Measurements from ENCODE around the gene APOH.

The APOH gene

DNA sequence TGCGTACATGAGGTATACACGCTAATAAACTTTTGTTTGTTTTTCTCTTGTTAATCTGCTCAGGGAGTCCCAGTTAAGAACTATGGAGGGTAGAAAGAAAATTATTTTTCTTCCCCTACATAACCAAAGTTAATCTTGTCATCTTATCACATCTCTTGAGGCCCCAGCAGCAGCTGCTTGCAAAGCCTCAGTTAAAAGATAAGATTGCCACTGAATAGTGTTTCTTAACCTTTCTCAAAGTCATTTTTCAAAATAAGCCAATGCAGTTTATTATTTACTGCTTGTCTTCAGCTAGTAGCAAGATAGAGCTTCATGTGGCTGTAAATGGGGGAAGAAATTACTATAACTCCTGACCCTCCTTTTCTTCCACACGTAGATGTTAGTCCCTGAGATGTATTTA, 21.5 kb upstream of the APOH start:
- no peaks in the 10 kb centered on the region for H3K4me1 Mint-ChIP-seq
- no peak overlapping the region for H3K4me3 Mint-ChIP-seq
- TF ChIP-seq, protein P1, sequence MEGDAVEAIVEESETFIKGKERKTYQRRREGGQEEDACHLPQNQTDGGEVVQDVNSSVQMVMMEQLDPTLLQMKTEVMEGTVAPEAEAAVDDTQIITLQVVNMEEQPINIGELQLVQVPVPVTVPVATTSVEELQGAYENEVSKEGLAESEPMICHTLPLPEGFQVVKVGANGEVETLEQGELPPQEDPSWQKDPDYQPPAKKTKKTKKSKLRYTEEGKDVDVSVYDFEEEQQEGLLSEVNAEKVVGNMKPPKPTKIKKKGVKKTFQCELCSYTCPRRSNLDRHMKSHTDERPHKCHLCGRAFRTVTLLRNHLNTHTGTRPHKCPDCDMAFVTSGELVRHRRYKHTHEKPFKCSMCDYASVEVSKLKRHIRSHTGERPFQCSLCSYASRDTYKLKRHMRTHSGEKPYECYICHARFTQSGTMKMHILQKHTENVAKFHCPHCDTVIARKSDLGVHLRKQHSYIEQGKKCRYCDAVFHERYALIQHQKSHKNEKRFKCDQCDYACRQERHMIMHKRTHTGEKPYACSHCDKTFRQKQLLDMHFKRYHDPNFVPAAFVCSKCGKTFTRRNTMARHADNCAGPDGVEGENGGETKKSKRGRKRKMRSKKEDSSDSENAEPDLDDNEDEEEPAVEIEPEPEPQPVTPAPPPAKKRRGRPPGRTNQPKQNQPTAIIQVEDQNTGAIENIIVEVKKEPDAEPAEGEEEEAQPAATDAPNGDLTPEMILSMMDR (IDR thresholded peaks at IDR 0.05; ENCODE audit: unreplicated experiment in 3 of 3) = no peak
- H3K27me3 Mint-ChIP-seq (ENCODE audit: low read depth) = peaks cover 4% of the 10 kb centered on the region
- H3K27ac Mint-ChIP-seq = peak overlapping the region in 1 of 3 experiments; percentile 22
- no peaks in the 10 kb centered on the region for H3K36me3 Mint-ChIP-seq (ENCODE audit: low read depth)
- no peaks in the 10 kb centered on the region for H3K9me3 Mint-ChIP-seq

DNA sequence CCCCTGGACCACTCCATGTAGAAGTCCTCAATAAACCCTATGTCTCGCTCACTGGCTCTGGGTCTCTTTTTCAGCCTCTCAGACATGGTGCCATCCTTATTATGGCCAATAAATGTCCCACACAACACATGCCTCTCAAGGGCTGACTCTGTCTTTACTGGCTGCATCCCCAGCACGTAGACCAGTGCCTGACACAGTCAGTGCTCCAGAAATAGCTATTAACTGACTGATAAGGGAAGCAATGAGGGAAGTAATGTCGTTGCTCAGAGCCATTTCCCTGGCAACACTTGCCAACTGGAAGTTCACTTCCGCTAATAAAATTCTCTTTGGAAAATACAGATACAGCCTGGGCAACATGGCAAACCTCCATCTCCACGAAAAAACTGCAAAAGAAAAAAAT, 19.1 kb upstream of the APOH start:
- no peak overlapping the region for H3K4me3 Mint-ChIP-seq
- no peaks in the 10 kb centered on the region for H3K9me3 Mint-ChIP-seq
- no peak overlapping the region for H3K27ac Mint-ChIP-seq
- H3K4me1 Mint-ChIP-seq = no peaks in the 10 kb centered on the region
- peaks cover 4% of the 10 kb centered on the region for H3K27me3 Mint-ChIP-seq (ENCODE audit: low read depth)
- no peaks in the 10 kb centered on the region for H3K36me3 Mint-ChIP-seq (ENCODE audit: low read depth)
- TF ChIP-seq, protein P1 (IDR thresholded peaks at IDR 0.05; ENCODE audit: unreplicated experiment in 3 of 3) = no peak

DNA sequence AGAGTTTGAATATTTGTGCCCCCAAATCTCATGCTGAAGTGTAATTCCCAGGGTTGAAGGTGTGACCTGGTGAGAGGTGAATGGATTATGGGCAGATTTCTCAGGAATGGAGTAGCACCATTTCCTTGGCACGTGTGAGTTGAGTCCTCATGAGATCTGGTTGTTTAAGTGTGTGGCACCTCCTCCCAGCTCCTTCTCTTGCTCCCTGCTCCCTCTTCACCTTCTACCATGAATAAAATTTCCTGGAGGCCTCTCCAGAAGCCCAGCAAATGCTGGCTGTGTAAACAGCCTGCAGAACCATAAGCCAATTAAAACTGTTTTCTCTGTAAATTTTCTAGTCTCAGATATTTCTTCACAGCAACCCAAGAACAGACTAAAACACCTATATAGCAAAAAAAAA, 12.6 kb upstream of the APOH start:
- TF ChIP-seq, protein P1 (IDR thresholded peaks at IDR 0.05; ENCODE audit: unreplicated experiment in 3 of 3) = no peak
- Mint-ChIP-seq H3K4me3 (no peak overlapping the region), H3K36me3 (ENCODE audit: low read depth) (no peaks in the 10 kb centered on the region), H3K9me3 (no peaks in the 10 kb centered on the region), H3K27ac (no peak overlapping the region), H3K4me1 (no peaks in the 10 kb centered on the region), H3K27me3 (ENCODE audit: low read depth) (peaks cover 10% of the 10 kb centered on the region)

DNA sequence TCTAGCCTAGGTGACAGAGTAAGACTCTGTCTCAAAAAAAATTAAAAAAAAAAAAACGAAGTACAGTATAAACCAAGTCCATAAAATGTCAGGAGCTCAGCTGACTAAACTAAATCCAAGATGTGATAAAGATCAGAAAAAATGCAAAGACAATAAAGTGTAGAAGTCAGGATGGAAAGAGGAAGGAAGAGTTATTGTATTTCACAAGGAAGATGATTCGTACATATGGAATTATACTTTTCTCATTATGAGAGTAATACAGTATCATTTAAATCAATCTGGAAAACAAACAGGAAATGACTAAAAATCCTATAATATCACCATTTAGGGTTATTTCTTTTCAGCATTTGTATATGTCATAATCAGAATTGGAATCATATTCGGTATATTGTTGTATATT, 11.4 kb upstream of the APOH start:
- H3K4me3 Mint-ChIP-seq = no peak overlapping the region
- TF ChIP-seq, protein P1 (IDR thresholded peaks at IDR 0.05; ENCODE audit: unreplicated experiment in 3 of 3) = no peak
- H3K4me1 Mint-ChIP-seq = no peaks in the 10 kb centered on the region
- H3K36me3 Mint-ChIP-seq (ENCODE audit: low read depth) = no peaks in the 10 kb centered on the region
- H3K27ac Mint-ChIP-seq = no peak overlapping the region
- H3K9me3 Mint-ChIP-seq = no peaks in the 10 kb centered on the region
- peaks cover 10% of the 10 kb centered on the region for H3K27me3 Mint-ChIP-seq (ENCODE audit: low read depth)

DNA sequence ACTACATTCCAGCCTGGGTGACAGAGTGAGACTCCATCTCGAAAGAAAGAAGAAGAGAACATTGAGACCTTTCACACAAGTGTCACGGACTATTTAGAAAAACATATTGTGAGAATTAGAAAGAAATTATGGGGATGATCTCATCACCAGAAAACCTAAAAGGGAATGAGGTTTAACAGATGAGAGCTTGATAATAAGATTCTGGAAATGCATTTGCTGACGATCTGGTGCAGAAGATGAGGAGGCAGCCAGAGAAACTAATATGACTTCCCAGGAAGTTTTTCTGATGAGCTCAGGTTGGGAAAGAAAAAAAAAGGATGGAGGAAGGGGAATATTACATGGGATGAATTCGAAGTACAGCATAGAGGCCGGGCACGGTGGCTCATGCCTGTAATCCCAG, 10.8 kb upstream of the APOH start:
- TF ChIP-seq, protein P1 (IDR thresholded peaks at IDR 0.05; ENCODE audit: unreplicated experiment in 3 of 3) = no peak
- Mint-ChIP-seq H3K36me3 (ENCODE audit: low read depth) (no peaks in the 10 kb centered on the region), H3K4me3 (no peak overlapping the region), H3K9me3 (no peaks in the 10 kb centered on the region), H3K27ac (no peak overlapping the region), H3K4me1 (no peaks in the 10 kb centered on the region), H3K27me3 (ENCODE audit: low read depth) (peaks cover 10% of the 10 kb centered on the region)

DNA sequence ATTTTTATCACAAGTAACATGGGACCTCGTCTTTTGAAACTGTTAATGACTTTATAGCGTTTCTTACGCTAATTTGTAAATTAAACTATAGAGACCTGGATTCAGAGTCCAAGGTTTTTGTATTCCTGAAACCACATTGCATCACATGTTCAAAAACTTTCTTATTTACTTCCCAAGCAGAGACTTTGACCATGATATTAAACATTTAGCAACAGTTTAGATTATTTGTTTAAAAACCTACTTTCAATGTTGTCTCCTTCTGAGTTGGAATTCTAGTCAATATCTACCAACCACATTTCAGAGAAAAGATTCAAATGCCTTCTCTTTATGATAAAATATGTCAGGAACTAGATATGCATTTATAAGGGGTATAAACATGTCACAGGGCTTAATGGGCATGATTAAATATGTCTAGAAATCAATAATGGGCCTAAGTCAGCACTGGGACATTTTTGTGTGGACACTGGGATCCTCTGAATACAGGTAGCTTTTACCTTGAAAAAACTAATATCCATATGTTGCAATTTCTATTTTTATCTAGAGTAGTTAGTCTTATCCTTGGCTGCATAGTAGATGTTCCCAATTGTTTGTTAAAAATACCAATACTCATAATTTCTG, 6.3 kb upstream of the APOH start:
- no peak overlapping the region for H3K4me3 Mint-ChIP-seq
- TF ChIP-seq, protein P1 (IDR thresholded peaks at IDR 0.05; ENCODE audit: unreplicated experiment in 3 of 3) = no peak
- peaks cover 4% of the 10 kb centered on the region for H3K4me1 Mint-ChIP-seq
- H3K36me3 Mint-ChIP-seq (ENCODE audit: low read depth) = no peaks in the 10 kb centered on the region
- H3K9me3 Mint-ChIP-seq = no peaks in the 10 kb centered on the region
- H3K27me3 Mint-ChIP-seq (ENCODE audit: low read depth) = peaks cover 10% of the 10 kb centered on the region
- H3K27ac Mint-ChIP-seq = no peak overlapping the region

Data from nephron (organoid).